ENCODE data around the gene RBM44.

The RBM44 gene

GRCh38 chr2:237860273-237860935 lies 61.8 kb downstream of the RBM44 start:
- no peak for TF ChIP-seq POLR2A (IDR thresholded peaks at IDR 0.05; ENCODE audit: extremely low read depth, insufficient read length)
- no peak for TF ChIP-seq MYC (IDR thresholded peaks at IDR 0.05; ENCODE audit: low read depth, low read length)
- TF ChIP-seq CTCF (IDR thresholded peaks at IDR 0.05; ENCODE audit: low read depth, low read length) = no peak
- TF ChIP-seq, protein P1, sequence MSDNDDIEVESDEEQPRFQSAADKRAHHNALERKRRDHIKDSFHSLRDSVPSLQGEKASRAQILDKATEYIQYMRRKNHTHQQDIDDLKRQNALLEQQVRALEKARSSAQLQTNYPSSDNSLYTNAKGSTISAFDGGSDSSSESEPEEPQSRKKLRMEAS (IDR thresholded peaks at IDR 0.05; ENCODE audit: low read depth, low read length) = no peak
- DNase-seq (ENCODE audit: low read depth) = no peak
- H3K4me3 ChIP-seq (ENCODE audit: low read depth, low read length) = no peak overlapping the region

DNA sequence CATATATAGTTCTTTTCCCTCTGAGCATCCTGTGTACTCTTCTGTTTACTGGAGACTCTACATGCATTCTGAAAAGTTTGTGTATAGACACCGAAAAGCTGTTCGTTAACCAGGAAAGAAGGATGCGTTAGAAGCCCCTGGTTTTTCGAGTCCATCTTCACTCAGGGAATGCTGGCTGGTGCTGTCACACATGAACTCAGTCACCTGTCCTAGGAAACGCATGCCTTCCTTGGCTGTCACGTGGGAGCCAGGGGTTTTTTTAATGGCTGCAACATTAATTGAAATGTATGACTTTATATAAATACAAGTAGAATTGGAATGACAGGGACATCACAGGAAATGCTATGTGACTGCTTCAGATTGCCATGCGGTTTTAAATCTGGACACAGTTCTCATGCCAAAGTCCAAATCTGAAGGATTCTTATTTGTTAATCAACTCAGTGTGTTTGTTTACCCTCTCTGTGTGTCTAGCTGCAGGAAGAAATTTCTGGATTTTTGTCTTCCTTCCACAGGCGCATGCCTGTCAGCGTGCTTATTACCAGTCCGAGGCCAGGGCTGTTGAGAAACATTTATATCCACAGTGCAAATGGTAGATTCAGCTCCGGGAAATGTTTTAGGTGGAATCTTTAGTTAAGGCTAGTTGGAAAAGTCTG lies 63.4 kb downstream of the RBM44 start:
- DNase-seq (ENCODE audit: low read depth) = no peak
- H3K4me3 ChIP-seq (ENCODE audit: low read depth, low read length) = no peak overlapping the region
- no peak for TF ChIP-seq MYC (IDR thresholded peaks at IDR 0.05; ENCODE audit: low read depth, low read length)
- TF ChIP-seq, protein P1 (IDR thresholded peaks at IDR 0.05; ENCODE audit: low read depth, low read length) = no peak
- TF ChIP-seq CTCF (IDR thresholded peaks at IDR 0.05; ENCODE audit: low read depth, low read length) = no peak
- TF ChIP-seq POLR2A (IDR thresholded peaks at IDR 0.05; ENCODE audit: extremely low read depth, insufficient read length) = no peak

- TF ChIP-seq MYC (IDR thresholded peaks at IDR 0.05; ENCODE audit: low read depth, low read length) = no peak
- no peak for TF ChIP-seq CTCF (IDR thresholded peaks at IDR 0.05; ENCODE audit: low read depth, low read length)
- TF ChIP-seq, protein P1 (IDR thresholded peaks at IDR 0.05; ENCODE audit: low read depth, low read length) = no peak
- no peak for TF ChIP-seq POLR2A (IDR thresholded peaks at IDR 0.05; ENCODE audit: extremely low read depth, insufficient read length)
- DNase-seq (ENCODE audit: low read depth) = no peak
- H3K4me3 ChIP-seq (ENCODE audit: low read depth, low read length) = no peak overlapping the region
Observed at GRCh38 chr2:237862528-237862895, 63.9 kb downstream of the RBM44 start.

DNA sequence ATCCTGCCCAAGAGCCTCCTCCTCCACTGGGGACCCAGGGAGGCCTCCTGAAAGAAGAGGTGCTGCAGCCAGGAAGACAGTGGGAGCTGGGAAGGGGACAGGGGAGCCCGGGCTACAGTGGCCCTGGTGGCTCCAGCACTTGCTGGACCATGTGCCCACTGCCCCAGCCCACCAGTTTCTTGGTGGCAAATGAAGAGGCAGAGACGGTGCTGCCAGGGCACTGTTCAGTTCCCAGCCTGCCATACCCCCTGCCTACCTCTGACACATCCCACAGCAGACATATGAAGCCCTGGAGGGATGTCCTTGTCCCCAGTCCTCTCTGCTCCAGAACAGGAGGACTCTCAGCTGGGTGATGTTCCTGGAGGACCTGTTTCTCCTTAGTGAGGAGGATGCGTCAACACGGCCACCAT lies 64.5 kb downstream of the RBM44 start:
- TF ChIP-seq POLR2A (IDR thresholded peaks at IDR 0.05; ENCODE audit: extremely low read depth, insufficient read length) (no peak), MYC (IDR thresholded peaks at IDR 0.05; ENCODE audit: low read depth, low read length) (no peak), CTCF (IDR thresholded peaks at IDR 0.05; ENCODE audit: low read depth, low read length) (no peak)
- TF ChIP-seq, protein P1 (IDR thresholded peaks at IDR 0.05; ENCODE audit: low read depth, low read length) = no peak
- no peak for DNase-seq (ENCODE audit: low read depth)
- H3K4me3 ChIP-seq (ENCODE audit: low read depth, low read length) = no peak overlapping the region

DNA sequence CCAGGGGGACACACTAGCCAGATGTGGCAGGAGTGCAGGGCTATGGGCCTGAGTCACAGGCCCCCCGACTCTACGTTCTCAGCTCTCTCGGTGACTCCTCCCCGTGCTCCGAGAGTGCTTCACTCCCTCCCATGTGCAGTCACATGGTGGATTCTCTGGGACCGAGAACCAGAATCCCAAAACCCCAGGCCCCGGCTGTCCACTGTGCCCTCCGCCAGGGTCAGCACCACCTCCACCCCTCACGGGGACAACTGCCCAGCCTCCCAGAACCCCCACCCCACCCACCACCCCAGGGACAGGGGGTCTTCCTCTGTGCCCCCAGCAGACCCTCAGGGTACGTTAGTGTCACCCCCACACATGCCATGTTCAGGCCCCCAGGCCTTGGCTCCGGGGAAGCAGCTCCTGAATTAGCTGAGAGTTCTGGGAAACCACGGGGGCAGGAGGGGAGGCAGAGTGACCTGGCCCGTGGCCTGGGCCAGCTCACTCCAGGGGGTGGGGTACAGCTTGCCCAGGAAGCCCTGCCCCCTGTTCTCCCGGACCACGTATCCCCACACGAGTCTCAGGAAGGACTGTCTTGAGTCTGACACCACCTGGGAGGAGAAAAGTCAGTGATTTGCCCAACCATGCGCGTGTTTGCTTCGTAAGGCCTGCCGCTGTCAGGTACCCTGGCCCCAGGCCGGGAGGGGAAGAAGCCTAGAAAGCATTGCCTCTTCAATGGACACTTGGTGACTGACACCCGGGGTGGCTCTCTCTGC lies 65.3 kb downstream of the RBM44 start:
- no peak for DNase-seq (ENCODE audit: low read depth)
- no peak overlapping the region for H3K4me3 ChIP-seq (ENCODE audit: low read depth, low read length)
- TF ChIP-seq MYC (IDR thresholded peaks at IDR 0.05; ENCODE audit: low read depth, low read length) (no peak), CTCF (IDR thresholded peaks at IDR 0.05; ENCODE audit: low read depth, low read length) (no peak), POLR2A (IDR thresholded peaks at IDR 0.05; ENCODE audit: extremely low read depth, insufficient read length) (no peak)
- TF ChIP-seq, protein P1 (IDR thresholded peaks at IDR 0.05; ENCODE audit: low read depth, low read length) = no peak

All from NB4 (cell line).